ENCODE results near the gene SFXN1.

The SFXN1 gene

GRCh38 chr5:175538576-175538975 is 60.2 kb downstream of the SFXN1 start:
- DNase-seq (ENCODE audit: low read depth in 2 of 2, low spot score in 1 of 2), result no peak

DNA sequence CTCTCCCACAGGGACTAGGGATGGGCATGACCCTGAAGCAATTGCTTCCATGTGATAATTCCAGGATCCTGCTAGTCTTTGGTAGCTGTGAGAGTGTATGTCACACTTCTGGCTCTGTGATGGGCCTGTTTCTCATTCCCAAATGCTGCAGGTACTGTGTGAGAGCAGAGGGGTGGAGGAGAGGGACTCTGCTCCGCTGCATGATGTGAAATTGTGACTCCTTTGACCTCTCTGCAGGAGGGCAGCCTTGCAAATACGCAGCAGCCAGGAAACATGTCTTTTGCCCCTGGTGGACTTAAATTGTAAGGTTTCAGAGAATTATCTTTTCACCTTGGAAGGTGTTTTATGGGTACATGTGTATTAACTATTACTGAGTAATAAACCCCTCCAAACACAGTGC is 61.6 kb downstream of the SFXN1 start:
- DNase-seq (ENCODE audit: low read depth in 2 of 2, low spot score in 1 of 2), result no peak

- DNase-seq (ENCODE audit: low read depth in 2 of 2, low spot score in 1 of 2), result no peak
Observed at GRCh38 chr5:175541264-175541663, 62.9 kb downstream of the SFXN1 start.

DNA sequence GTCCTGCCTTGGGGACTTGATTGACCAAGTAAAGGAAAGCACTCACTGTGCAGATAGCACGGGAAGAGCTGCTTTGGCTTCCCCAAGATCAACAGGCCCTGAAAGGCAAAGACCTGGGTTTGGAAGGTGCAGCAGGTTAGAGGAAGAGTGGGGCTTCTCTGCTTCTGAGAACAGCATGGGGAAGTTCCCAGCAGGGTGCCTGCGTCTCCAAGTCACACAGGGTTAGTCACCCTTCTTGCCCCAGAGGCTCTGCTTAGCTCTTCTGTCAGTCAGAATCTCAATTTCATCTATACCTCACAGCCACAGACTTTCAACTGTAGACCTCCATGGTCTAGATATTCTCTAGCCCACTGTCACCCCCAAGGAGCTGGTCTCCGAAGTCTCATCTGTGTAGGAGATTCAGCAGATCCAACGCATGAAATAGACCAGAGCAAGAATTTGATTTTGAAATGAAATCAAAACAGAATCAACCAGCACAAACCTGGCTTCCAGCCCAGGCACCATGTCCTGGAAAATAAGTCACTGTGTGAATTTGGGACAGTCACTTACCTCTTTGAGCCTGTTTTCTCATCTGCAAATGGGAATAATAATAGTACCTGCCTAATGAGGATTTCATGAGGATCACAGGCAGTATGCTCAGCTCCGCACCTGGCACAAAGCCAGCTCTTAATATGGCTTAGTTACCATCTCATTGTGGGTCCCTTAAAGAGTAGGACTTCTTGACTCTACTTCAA is 64.0 kb downstream of the SFXN1 start:
- no peak for DNase-seq (ENCODE audit: low read depth in 2 of 2, low spot score in 1 of 2)

DNA sequence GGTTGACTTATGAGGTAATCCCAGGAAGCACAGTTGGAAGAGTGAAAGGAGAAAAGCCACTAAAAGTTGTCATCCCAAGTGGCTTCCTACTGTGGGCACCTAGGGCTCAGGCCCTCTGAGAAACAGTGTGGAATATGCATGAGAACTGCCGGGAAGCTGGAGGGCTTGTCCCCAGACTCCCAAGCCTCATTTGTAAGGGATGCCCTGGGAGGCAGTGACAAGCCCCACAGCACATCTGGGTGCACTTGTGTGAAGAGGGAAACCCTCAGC is 64.5 kb downstream of the SFXN1 start:
- no peak for DNase-seq (ENCODE audit: low read depth in 2 of 2, low spot score in 1 of 2)

- DNase-seq (ENCODE audit: low read depth in 2 of 2, low spot score in 1 of 2), result no peak
Observed at GRCh38 chr5:175544108-175544511, 65.8 kb downstream of the SFXN1 start.

GRCh38 chr5:175544586-175544985 is 66.2 kb downstream of the SFXN1 start:
- DNase-seq (ENCODE audit: low read depth in 2 of 2, low spot score in 1 of 2), result no peak

GRCh38 chr5:175547842-175548241 is 69.5 kb downstream of the SFXN1 start:
- no peak for DNase-seq (ENCODE audit: low read depth in 2 of 2, low spot score in 1 of 2)

DNA sequence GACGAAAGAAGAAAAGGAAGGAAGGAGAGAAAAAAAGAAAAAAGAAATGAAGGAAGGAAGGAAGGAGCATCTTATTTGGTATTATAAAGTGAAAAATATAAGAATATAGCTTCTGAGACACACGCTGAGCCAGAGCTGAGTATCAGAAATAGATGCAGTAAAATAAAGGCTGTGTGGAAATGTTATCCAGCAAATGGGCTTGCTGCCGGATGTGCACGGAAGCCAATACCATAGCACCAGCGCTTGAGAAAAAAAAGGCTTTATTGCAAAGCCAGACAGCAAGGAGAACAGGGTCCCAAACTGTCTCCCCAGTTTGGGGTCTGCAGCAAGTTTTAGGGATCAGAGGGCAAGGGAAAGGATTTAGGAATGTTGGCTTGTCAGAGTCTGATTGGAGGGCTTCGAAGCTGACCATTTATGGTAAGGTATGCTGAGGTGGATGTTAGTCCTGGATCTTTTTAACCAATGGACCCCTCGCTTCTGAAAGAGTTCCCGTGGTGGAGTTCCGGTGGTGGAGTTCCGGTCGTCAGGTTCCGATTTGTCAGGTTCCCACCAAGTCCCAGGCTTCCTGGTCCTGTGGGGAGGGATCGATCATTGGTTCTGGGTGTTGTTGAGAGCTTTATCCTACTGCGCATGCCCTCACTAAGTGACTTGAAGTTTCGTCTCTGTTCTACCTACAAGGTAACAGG is 70.4 kb downstream of the SFXN1 start:
- DNase-seq (ENCODE audit: low read depth in 2 of 2, low spot score in 1 of 2), result no peak

GRCh38 chr5:175550055-175550805 is 71.9 kb downstream of the SFXN1 start:
- no peak for DNase-seq (ENCODE audit: low read depth in 2 of 2, low spot score in 1 of 2)

DNA sequence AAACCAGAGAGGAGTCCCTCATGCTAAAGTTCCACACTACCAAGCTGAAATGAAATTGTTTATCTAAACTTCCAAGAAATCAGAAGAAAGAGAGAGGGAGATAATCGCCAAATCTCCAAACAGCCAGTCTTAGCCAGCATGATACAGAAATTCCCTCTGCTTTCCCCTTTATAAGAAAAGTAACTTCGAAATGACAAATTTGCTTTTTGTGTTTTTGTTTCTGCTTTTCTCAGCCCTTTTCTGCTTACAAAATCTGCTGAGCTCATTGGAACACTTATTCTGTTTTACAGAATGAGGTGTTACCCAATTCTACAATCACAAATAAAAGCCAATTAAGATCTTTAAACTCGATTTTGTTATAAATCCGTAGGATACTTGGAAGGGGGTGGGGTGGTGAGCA is 72.9 kb downstream of the SFXN1 start:
- no peak for DNase-seq (ENCODE audit: low read depth in 2 of 2, low spot score in 1 of 2)

- no peak for DNase-seq (ENCODE audit: low read depth in 2 of 2, low spot score in 1 of 2)
Observed at GRCh38 chr5:175554296-175554695, 75.9 kb downstream of the SFXN1 start.

- no peak for DNase-seq (ENCODE audit: low read depth in 2 of 2, low spot score in 1 of 2)
Observed at GRCh38 chr5:175555168-175555785, 76.9 kb downstream of the SFXN1 start.

GRCh38 chr5:175556794-175557193 is 78.4 kb downstream of the SFXN1 start:
- DNase-seq (ENCODE audit: low read depth in 2 of 2, low spot score in 1 of 2), result no peak

DNA sequence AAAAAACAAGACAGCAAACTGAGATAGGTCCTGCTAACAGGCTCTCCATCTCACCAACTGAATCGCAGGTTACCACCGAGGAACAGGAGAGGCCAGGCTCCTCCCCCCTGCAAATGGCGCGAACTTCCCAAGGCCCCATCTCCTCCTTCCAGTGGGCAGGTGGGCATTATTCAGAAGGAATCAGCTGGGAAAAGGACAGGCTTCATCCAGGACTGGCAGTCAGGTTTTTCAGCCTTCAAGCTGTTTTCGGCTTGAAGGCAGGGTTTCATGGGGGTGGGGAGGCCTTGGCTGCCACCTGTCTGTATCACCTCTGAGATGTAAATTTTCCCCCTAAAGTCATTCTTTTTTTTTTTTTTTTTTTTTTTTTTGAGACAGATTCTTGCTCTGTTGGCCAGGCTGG is 79.4 kb downstream of the SFXN1 start:
- DNase-seq (ENCODE audit: low read depth in 2 of 2, low spot score in 1 of 2), result no peak

- DNase-seq (ENCODE audit: low read depth in 2 of 2, low spot score in 1 of 2), result no peak
Observed at GRCh38 chr5:175558801-175559480, 80.6 kb downstream of the SFXN1 start.

DNA sequence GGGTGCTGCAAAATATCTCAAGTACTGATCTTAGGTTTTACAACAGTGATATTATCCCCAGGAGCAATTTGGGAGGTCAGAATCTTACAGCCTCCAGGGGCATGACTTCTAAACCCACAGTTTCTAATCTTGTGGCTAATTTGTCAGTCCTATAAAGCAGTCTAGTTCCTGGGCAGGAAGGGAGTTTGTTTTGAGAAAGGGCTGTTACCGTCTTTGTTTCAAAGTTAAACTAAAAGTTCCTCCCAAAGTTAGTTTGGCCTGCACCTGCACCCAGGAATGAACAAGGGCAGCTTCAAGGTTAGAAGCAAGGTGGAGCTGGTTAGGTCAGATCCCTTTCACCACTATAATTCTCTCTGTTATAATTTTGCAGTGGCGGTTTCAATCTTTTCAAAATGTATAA is 81.7 kb downstream of the SFXN1 start:
- DNase-seq (ENCODE audit: low read depth in 2 of 2, low spot score in 1 of 2), result no peak

DNA sequence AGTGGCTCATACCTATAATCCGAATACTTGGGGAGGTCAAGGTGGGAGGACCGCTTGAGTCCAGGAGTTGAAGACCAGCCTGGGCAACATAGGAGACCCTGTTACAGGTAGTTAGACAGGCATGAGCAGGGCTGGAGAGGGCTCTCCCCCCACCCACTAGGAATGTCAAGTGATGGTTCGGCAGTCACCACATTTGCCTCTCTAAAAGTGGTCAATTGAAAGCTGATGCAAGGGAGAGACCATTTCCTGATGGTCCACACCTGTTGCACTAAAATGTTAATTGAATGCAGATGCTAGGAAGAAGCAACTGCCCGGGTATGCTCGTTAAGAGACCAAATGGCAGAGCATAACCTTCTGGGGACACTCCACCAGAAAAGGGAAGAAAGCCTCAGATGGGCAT is 82.7 kb downstream of the SFXN1 start:
- no peak for DNase-seq (ENCODE audit: low read depth in 2 of 2, low spot score in 1 of 2)

DNA sequence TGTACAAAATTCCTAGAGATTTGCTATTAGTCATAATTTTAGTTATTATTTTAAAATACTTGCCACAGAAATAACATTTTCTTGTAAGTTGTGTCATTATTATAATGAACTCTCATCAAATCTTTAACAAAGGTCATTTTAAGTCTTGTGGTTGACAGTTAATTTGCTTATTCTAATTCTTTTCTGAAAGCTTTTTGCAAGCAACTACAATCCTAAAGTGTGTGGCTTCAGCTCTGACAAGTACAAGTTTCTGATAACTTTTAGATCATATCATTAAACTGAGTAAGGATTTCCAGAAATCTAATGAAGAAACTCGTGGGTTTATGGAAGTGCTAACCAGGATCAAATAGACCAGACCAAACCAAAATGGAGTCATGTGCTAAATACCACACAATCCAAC is 86.4 kb downstream of the SFXN1 start:
- DNase-seq (ENCODE audit: low read depth in 2 of 2, low spot score in 1 of 2), result no peak

- no peak for DNase-seq (ENCODE audit: low read depth in 2 of 2, low spot score in 1 of 2)
Observed at GRCh38 chr5:175566697-175567096, 88.3 kb downstream of the SFXN1 start.

DNA sequence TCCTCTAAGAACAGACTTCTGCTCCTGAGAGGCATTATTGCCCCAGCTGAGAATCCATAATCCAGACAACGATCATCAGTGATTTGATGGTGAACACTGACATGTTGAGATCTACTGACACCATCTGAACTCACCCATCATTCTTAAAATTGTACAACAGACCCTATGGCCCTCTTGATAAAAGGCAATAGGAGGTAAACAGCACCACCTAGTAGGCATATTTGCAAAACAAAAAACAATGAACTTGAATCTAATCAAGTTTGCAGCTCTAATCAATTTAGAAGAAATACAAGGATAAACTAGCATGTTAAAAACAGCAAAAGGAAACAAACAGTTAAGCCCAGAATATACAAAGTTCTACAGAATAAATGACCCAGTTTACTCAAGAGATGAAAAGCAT is 89.6 kb downstream of the SFXN1 start:
- no peak for DNase-seq (ENCODE audit: low read depth in 2 of 2, low spot score in 1 of 2)

All from stimulated activated CD8-positive, alpha-beta memory T cell treated with anti-CD3 and anti-CD28 coated beads, Interleukin-4, amount 100 ng/mL, for 1 hour (primary cell).